Left ventricle myocardium inferior (tissue), 1 donor: ENCODE data around the gene NOXA1. TPM values are rescaled to one million over a fixed set of nuclear protein-coding genes. Genes with fewer than 3 reads are reported as not detected.

Experiments used
- DNase-seq: peaks from one replicate; pipeline ENCODE4 v3.0.0-alpha.2; 2020
- H3K27ac ChIP-seq: fragments of 200-600 bp; replicated peaks from 2 replicates; pipeline ENCODE4 v1.8.0; 2021
- H3K27me3 ChIP-seq: fragments of 200-600 bp; 2 replicates; pipeline ENCODE4 v1.8.0; 2021; ENCODE audit warnings: low read depth
- H3K36me3 ChIP-seq: fragments of 200-600 bp; 2 replicates; pipeline ENCODE4 v1.8.0; 2021
- H3K4me1 ChIP-seq: fragments of 200-600 bp; 2 replicates; pipeline ENCODE4 v1.8.0; 2021
- H3K4me3 ChIP-seq: fragments of 200-600 bp; 2 replicates; pipeline ENCODE4 v1.8.0; 2021; ENCODE audit warnings: mild to moderate bottlenecking, moderate library complexity
- H3K9me3 ChIP-seq: fragments of 200-600 bp; replicated peaks from 2 replicates; pipeline ENCODE4 v1.8.0; 2021
- intact Hi-C: fragments of 100-400 bp; cut with micrococcal nuclease; formaldehyde crosslinking; loops from one replicate; pipeline ENCODE4 v1.11.0; 2022
- total RNA-seq: library from RNA; stranded (reverse); fragmentation: NEBNext Ultra II Directional; extraction: Animal tissue kit (Norgen Biotek cat#: 25700); gene quantifications from one replicate; pipeline ENCODE4 v1.2.1, GENCODE V29; 2021
- TF ChIP-seq, protein P1 (sequence below): fragments of 200-600 bp; IDR thresholded peaks from 2 replicates; pipeline ENCODE4 v1.8.0; 2021; ENCODE audit warnings: antibody characterized with exemption, mild to moderate bottlenecking, borderline replicate concordance
- donor health status: DM: no; HTN: yes; CAD: no; lungs with severe emphysema.

NOXA1 gene
- total RNA-seq, 1 donor from 2014 or later = 2.0 TPM

DNA sequence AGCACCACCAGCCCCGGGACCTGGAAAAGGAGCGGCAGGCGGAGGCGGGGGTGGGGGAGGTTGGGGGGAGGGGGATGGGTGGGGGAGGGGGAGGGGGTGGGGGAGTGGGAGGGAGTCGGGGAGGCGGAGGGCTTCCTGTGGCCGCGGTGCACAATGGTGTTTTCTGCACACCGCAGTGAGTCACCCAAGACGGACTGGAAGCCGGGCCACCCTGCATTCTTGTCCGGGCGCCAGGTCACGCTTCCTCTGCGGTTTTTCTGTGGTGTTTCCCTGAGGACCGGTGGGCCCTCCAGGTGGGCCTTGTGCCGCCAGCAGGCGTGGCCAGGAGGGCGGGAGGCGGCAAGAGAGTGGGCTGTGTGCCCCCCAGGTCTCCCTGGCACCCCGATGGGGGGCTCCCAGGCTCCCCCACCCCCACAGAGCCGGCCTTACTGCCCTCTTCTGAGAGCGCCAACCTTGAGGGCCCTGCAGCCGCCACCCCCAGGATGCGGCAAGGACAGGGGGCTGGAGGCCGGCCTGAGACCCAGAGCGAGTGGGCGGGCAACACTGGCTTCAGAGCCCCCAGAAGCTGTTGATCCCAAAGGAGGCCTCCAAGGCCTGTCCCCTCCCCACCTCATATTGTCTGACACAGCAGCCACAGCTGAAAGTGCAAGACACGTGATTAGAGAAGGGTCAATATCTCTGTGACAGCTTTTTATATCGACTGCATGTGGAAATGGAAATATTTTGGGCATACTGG, 11.4 kb upstream of the NOXA1 start:
- Histone ChIP-seq H3K9me3 (no peaks in the 10 kb centered on the region), H3K4me3 (peak overlapping the region; percentile 50), H3K27ac (peak overlapping the region; percentile 92), H3K4me1 (peaks cover 67% of the 10 kb centered on the region), H3K27me3 (no peaks in the 10 kb centered on the region), H3K36me3 (no peaks in the 10 kb centered on the region)
- intact Hi-C loops = no loop called here
- TF ChIP-seq, protein P1, sequence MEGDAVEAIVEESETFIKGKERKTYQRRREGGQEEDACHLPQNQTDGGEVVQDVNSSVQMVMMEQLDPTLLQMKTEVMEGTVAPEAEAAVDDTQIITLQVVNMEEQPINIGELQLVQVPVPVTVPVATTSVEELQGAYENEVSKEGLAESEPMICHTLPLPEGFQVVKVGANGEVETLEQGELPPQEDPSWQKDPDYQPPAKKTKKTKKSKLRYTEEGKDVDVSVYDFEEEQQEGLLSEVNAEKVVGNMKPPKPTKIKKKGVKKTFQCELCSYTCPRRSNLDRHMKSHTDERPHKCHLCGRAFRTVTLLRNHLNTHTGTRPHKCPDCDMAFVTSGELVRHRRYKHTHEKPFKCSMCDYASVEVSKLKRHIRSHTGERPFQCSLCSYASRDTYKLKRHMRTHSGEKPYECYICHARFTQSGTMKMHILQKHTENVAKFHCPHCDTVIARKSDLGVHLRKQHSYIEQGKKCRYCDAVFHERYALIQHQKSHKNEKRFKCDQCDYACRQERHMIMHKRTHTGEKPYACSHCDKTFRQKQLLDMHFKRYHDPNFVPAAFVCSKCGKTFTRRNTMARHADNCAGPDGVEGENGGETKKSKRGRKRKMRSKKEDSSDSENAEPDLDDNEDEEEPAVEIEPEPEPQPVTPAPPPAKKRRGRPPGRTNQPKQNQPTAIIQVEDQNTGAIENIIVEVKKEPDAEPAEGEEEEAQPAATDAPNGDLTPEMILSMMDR = no peak
- peak; percentile 77 for DNase-seq

DNA sequence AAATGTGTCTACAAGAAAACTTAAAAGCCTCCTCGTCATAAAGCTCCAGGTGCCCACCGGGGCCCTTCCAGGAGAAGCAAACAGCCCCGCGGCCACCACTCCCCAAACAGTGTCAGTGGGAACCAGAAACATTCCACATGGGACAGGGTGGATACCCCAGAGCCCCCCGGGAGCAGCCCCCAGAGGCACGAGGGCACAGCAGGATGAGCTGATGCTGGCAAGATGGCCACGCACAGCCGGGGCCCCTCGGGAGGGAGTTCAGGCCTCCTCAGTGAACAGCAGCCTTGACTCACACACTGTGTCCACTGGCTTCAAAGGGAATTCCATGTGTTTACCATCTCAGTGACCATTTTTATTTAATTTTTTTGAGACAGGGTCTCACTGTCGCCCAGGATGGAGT, 10.8 kb upstream of the NOXA1 start:
- no peaks in the 10 kb centered on the region for H3K9me3 ChIP-seq
- no peaks in the 10 kb centered on the region for H3K27me3 ChIP-seq
- no peak for DNase-seq
- TF ChIP-seq, protein P1 = no peak
- peaks cover 61% of the 10 kb centered on the region for H3K4me1 ChIP-seq
- no peak overlapping the region for H3K4me3 ChIP-seq
- H3K27ac ChIP-seq = peak overlapping the region; percentile 92
- intact Hi-C loops = no loop called here
- no peaks in the 10 kb centered on the region for H3K36me3 ChIP-seq

DNA sequence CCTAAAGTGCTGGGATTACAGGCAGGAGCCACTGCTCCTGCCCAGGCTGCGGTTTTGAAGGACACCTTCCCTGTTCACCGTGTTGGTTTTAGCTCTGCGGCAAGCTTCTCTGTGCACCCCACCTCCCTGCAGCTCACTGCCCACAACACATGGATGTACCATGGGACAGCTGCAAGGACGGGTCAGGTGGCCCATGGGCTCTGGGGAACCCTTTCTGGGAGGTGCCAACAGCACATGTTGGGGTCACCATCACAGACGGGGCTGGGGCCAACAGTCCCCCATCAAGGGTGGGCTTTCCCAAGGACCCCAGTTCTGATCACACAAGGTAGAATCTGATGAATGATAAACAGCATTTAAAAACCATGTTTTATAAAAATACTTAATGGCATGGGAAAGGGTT, 7.7 kb upstream of the NOXA1 start:
- TF ChIP-seq, protein P1 = no peak

DNA sequence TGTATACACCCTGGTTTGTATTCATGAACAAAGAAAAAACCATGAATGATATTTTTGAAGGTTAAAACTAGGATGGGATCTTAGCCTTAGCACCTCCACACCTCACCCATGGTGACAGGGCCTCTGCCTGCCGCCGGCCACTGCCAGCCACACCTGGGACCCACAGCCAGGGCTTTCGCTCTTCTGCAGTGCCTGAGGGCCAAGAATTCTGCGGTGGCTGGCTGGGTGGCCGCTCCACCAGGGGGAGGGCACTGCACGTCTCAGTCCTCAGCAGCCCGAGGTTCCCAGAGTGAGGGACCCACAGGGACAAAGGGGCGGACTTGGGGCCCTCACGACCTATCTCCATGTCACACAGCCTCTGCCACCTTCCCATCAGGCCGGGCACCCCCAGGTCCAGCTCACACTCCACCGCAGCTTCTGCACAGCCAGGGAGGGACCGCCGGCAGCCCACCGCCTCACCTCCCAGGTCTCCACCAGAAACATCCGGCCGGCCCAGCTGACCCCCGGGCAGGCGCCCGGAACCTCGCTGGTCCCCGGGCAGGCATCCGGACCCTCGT, 7.1 kb upstream of the NOXA1 start:
- peaks cover 37% of the 10 kb centered on the region for H3K4me1 ChIP-seq
- TF ChIP-seq, protein P1 = no peak
- H3K36me3 ChIP-seq = no peaks in the 10 kb centered on the region
- DNase-seq = no peak
- peak overlapping the region; percentile 79 for H3K27ac ChIP-seq
- no peaks in the 10 kb centered on the region for H3K9me3 ChIP-seq
- intact Hi-C loops = no loop called here
- H3K27me3 ChIP-seq = no peaks in the 10 kb centered on the region
- H3K4me3 ChIP-seq = peak overlapping the region; percentile 64

More for the DNA sequence above, 7.7 kb upstream of the NOXA1 start:
- DNase-seq = no peak
- Histone ChIP-seq H3K27ac (no peak overlapping the region), H3K4me3 (no peak overlapping the region), H3K36me3 (no peaks in the 10 kb centered on the region), H3K9me3 (no peaks in the 10 kb centered on the region), H3K27me3 (no peaks in the 10 kb centered on the region), H3K4me1 (peaks cover 42% of the 10 kb centered on the region)
- intact Hi-C loops = no loop called here

GRCh38 chr9:137416563-137417151, 6.5 kb upstream of the NOXA1 start:
- intact Hi-C loops = no loop called here
- no peak for DNase-seq
- Histone ChIP-seq H3K4me3 (peak overlapping the region; percentile 64), H3K27me3 (no peaks in the 10 kb centered on the region), H3K9me3 (no peaks in the 10 kb centered on the region), H3K4me1 (peaks cover 39% of the 10 kb centered on the region), H3K36me3 (no peaks in the 10 kb centered on the region), H3K27ac (peak overlapping the region; percentile 79)
- TF ChIP-seq, protein P1 = no peak
